ENCODE measurements around the gene KCNK16.

GRCh38 chr6:39362487-39362865 is 40.0 kb upstream of the KCNK16 start:
- TF ChIP-seq EZH2 (IDR thresholded peaks at IDR 0.05; ENCODE audit: borderline replicate concordance, low read length) = no peak
- TF ChIP-seq, protein P1, sequence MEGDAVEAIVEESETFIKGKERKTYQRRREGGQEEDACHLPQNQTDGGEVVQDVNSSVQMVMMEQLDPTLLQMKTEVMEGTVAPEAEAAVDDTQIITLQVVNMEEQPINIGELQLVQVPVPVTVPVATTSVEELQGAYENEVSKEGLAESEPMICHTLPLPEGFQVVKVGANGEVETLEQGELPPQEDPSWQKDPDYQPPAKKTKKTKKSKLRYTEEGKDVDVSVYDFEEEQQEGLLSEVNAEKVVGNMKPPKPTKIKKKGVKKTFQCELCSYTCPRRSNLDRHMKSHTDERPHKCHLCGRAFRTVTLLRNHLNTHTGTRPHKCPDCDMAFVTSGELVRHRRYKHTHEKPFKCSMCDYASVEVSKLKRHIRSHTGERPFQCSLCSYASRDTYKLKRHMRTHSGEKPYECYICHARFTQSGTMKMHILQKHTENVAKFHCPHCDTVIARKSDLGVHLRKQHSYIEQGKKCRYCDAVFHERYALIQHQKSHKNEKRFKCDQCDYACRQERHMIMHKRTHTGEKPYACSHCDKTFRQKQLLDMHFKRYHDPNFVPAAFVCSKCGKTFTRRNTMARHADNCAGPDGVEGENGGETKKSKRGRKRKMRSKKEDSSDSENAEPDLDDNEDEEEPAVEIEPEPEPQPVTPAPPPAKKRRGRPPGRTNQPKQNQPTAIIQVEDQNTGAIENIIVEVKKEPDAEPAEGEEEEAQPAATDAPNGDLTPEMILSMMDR (conservative IDR thresholded peaks at IDR 0.05 in 1 of 2, IDR thresholded peaks at IDR 0.05 in 1 of 2; ENCODE audit: extremely low read depth in 1 of 2, insufficient read depth in 1 of 2, low read depth in 1 of 2, low read length in 2 of 2) = no peak

Data from mammary epithelial cell (primary cell).